Activated naive CD4-positive, alpha-beta T cell treated with anti-CD3 and anti-CD28 coated beads, Interleukin-2, amount 50 U/mL, for 24 hours (primary cell): ENCODE results near the gene KRT15.

Source experiments
- H3K27ac Mint-ChIP-seq: one replicate; pipeline ENCODE4 v1.8.0; 2021; ENCODE audit warnings: mild to moderate bottlenecking, mixed read lengths
- H3K27me3 Mint-ChIP-seq: one replicate; pipeline ENCODE4 v1.8.0; 2021; ENCODE audit warnings: mixed read lengths
- H3K36me3 Mint-ChIP-seq: one replicate; pipeline ENCODE4 v1.8.0; 2021; ENCODE audit warnings: mixed read lengths
- H3K4me1 Mint-ChIP-seq: one replicate; pipeline ENCODE4 v1.8.0; 2021; ENCODE audit warnings: mixed read lengths
- H3K4me3 Mint-ChIP-seq: one replicate; pipeline ENCODE4 v1.8.0; 2021; ENCODE audit warnings: mild to moderate bottlenecking, mixed read lengths
- H3K9me3 Mint-ChIP-seq: one replicate; pipeline ENCODE4 v1.8.0; 2021; ENCODE audit warnings: mixed read lengths

KRT15 gene

DNA sequence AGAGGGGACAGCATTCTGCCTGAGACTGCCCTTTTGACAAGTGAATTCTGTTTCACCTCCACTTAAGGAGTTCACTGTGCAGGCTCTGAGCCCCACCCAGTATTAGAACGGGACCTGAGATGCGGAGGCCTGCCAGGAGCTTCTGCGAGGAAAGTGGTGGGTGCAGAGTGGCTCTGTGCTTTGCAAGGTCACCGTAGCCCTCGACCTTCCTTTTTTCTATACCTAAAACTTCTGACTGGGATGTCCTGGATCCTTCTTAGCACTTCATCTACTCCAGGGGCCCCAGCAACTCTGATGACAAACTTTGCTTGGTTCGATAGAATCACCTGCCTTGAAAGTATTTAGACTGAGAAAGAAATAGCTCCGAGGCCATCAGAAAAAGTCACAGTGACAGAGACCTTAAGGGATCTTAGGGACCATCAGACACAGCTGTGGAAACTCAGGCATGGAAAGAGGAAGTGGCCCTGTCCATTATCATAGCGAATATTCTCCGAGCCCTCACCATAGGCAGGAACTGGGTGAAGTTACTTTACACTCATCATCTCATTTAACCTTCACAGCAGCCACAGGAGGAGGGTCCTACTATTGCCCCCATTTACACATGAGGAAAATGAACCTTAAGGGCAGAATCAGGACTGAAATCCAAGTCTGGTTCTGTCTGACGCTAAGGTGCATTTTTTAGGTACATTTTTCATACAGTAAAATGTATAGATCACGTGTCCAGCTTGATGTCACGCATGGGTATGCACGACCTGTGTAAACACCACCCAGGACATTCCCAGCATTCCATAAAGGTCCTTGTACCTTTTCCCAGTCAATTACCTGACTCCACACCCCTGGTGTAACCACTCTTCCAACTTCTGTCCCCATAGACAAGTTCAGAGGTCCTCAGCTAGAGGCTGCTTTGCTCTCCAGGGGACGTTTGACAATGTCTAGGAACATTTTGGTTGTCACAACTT, 12.6 kb downstream of the KRT15 start:
- no peaks in the 10 kb centered on the region for H3K36me3 Mint-ChIP-seq
- H3K27ac Mint-ChIP-seq = no peak overlapping the region
- H3K4me3 Mint-ChIP-seq = no peak overlapping the region
- H3K4me1 Mint-ChIP-seq = no peaks in the 10 kb centered on the region
- H3K9me3 Mint-ChIP-seq = no peaks in the 10 kb centered on the region
- no peaks in the 10 kb centered on the region for H3K27me3 Mint-ChIP-seq

DNA sequence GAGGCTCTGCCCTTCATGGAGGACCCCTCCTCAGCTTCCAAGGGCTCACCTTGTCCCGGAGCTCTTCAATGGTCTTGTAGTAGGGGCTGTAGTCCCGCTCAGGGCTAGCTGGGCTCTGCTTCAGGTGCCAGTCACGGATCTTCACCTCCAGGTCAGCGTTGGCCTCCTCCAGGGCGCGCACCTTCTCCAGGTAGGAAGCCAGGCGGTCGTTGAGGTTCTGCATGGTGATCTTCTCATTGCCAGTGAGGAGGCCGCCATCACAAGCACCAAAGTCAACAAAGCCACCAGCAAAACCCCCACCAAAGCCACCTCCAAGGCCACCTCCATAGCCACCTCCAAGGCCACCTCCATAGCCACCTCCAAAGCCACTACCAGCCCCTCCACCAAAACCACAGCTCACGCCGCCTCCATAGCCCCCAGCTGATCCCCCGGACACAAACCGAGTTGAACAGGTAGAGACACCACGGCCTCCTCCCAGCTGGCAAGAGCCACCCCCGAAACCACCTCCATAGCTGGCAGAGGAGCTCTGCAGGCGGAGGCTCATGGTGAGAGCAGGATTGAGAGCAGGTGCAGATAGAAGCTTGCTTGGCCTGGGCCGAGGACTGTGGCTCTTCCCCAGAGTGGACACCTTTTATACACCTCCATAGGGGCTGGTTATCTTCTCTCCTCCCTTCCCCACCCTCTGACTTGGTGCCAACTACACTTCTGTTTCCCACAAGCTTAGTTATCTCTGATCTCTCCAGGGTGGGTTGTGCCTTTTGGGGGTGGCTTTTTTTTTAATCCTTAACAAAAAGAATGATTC, 13.5 kb downstream of the KRT15 start, which contains the start of gene KRT13:
Gene KRT13, minus strand, starts transcription at position 606 of the 802 bp plus-strand sequence. Its CDS starts 62 bp downstream, at position 544.
- Mint-ChIP-seq H3K9me3 (no peaks in the 10 kb centered on the region), H3K4me1 (no peaks in the 10 kb centered on the region), H3K4me3 (no peak within 1 kb of the TSS), H3K27me3 (no peaks in the 10 kb centered on the region), H3K36me3 (no peaks in the 10 kb centered on the region), H3K27ac (no peak within 1 kb of the TSS)

- no peaks in the 10 kb centered on the region for H3K4me1 Mint-ChIP-seq
- no peak overlapping the region for H3K4me3 Mint-ChIP-seq
- no peaks in the 10 kb centered on the region for H3K27me3 Mint-ChIP-seq
- no peak overlapping the region for H3K27ac Mint-ChIP-seq
- H3K36me3 Mint-ChIP-seq = no peaks in the 10 kb centered on the region
- no peaks in the 10 kb centered on the region for H3K9me3 Mint-ChIP-seq
Observed at GRCh38 chr17:41504246-41504977, 14.3 kb downstream of the KRT15 start.

GRCh38 chr17:41503202-41503601, 15.5 kb downstream of the KRT15 start:
- Mint-ChIP-seq H3K4me3 (no peak overlapping the region), H3K27me3 (no peaks in the 10 kb centered on the region), H3K36me3 (no peaks in the 10 kb centered on the region), H3K27ac (no peak overlapping the region), H3K9me3 (no peaks in the 10 kb centered on the region), H3K4me1 (peaks cover 3% of the 10 kb centered on the region)

DNA sequence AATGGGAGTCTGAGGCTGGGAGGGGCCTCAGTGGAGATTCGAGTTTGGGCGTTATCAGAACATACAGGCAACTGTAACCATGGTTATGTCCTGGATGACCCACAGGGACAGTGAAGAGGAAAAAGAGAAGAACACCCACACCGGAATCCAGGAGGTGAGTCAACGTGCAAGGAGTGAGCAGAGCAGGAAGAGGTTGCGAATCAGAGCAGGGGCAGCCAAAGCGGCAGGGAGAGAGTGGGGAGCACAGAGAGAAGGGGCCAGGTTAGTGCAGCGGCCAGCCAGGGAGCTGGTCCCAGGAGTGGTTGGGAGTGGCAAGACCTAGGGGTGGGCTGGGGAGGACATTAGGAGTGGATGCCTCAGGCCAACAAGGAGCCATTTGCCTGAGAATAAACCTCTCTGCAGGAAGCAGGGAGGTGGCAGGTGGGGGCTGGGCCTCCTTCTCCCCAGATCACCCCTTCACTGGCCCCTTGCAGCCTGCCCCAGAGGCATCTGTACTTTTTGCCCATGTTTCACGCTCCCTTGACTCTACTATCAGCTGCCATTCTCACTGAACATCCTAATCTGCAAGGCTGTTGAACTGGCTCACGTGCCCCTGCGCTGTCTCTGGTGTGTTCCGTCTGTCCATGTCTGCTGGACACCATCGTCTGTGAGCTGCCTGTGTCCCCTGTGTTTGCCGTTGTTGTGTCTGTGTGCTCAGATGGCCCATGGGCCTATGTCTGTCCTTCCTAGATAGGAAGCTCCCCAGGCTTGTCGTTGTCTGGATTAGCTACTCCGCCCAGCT, 18.4 kb downstream of the KRT15 start:
- Mint-ChIP-seq H3K4me1 (peaks cover 15% of the 10 kb centered on the region), H3K27ac (no peak overlapping the region), H3K4me3 (no peak overlapping the region), H3K36me3 (no peaks in the 10 kb centered on the region), H3K27me3 (no peaks in the 10 kb centered on the region), H3K9me3 (no peaks in the 10 kb centered on the region)

- Mint-ChIP-seq H3K9me3 (no peaks in the 10 kb centered on the region), H3K4me3 (no peak overlapping the region), H3K27me3 (no peaks in the 10 kb centered on the region), H3K27ac (no peak overlapping the region), H3K4me1 (peaks cover 15% of the 10 kb centered on the region), H3K36me3 (no peaks in the 10 kb centered on the region)
Observed at GRCh38 chr17:41499714-41500113, 19.0 kb downstream of the KRT15 start.

- Mint-ChIP-seq H3K9me3 (no peaks in the 10 kb centered on the region), H3K27me3 (no peaks in the 10 kb centered on the region), H3K36me3 (no peaks in the 10 kb centered on the region), H3K27ac (no peak overlapping the region), H3K4me1 (peaks cover 19% of the 10 kb centered on the region), H3K4me3 (no peak overlapping the region)
Observed at GRCh38 chr17:41498276-41498675, 20.4 kb downstream of the KRT15 start.

- H3K9me3 Mint-ChIP-seq = no peaks in the 10 kb centered on the region
- H3K27me3 Mint-ChIP-seq = no peaks in the 10 kb centered on the region
- peaks cover 24% of the 10 kb centered on the region for H3K4me1 Mint-ChIP-seq
- no peak overlapping the region for H3K27ac Mint-ChIP-seq
- no peaks in the 10 kb centered on the region for H3K36me3 Mint-ChIP-seq
- H3K4me3 Mint-ChIP-seq = no peak overlapping the region
Observed at GRCh38 chr17:41496803-41497484, 21.7 kb downstream of the KRT15 start.

GRCh38 chr17:41494524-41494923, 24.2 kb downstream of the KRT15 start:
- Mint-ChIP-seq H3K27me3 (no peaks in the 10 kb centered on the region), H3K4me1 (peaks cover 35% of the 10 kb centered on the region), H3K27ac (no peak overlapping the region), H3K36me3 (no peaks in the 10 kb centered on the region), H3K9me3 (no peaks in the 10 kb centered on the region), H3K4me3 (no peak overlapping the region)

GRCh38 chr17:41492771-41493170, 25.9 kb downstream of the KRT15 start:
- Mint-ChIP-seq H3K27me3 (no peaks in the 10 kb centered on the region), H3K27ac (no peak overlapping the region), H3K4me3 (no peak overlapping the region), H3K9me3 (no peaks in the 10 kb centered on the region), H3K4me1 (peaks cover 30% of the 10 kb centered on the region), H3K36me3 (no peaks in the 10 kb centered on the region)

DNA sequence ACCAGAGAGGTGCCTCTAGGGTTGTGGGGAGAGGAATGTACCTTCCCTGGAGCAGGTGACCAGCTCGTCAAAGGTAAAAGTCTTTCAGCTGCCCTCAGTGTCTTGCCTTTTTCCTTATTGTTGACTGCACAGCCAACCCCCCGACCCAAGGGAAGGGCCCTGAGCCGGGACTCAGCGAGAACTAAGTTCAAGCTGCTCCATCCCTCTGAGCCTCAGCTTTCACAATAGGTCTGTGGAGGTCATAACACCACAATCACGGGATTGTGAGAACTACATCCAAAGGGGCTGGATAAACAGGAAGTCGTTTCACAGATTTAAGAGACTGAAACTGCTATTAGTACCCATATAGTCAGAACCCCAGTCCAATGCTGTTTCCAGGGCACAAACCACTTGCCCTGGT, 26.3 kb downstream of the KRT15 start:
- Mint-ChIP-seq H3K27me3 (no peaks in the 10 kb centered on the region), H3K27ac (no peak overlapping the region), H3K4me3 (no peak overlapping the region), H3K36me3 (no peaks in the 10 kb centered on the region), H3K9me3 (no peaks in the 10 kb centered on the region), H3K4me1 (peaks cover 30% of the 10 kb centered on the region)

DNA sequence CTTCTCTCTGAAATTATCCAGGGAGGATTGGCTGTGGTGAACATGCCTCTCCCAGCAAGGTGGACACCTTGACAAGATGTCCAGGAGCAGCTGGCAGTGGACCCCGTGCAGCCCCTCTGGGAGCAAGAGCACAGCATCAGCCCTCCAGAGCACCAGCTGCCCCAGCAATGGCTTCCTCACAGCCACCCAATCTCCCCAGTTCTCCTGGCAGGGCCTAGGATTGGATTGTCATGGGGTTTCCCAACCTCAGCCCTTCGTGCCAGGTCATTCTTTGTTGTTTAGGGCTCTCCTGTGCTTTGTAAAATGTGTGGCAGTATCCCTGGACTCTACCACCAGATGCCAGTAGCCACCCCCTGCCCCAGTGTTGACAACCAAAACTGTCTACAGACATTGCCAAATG, 27.2 kb downstream of the KRT15 start:
- no peaks in the 10 kb centered on the region for H3K27me3 Mint-ChIP-seq
- no peaks in the 10 kb centered on the region for H3K9me3 Mint-ChIP-seq
- no peaks in the 10 kb centered on the region for H3K36me3 Mint-ChIP-seq
- no peak overlapping the region for H3K4me3 Mint-ChIP-seq
- H3K4me1 Mint-ChIP-seq = peaks cover 22% of the 10 kb centered on the region
- no peak overlapping the region for H3K27ac Mint-ChIP-seq

DNA sequence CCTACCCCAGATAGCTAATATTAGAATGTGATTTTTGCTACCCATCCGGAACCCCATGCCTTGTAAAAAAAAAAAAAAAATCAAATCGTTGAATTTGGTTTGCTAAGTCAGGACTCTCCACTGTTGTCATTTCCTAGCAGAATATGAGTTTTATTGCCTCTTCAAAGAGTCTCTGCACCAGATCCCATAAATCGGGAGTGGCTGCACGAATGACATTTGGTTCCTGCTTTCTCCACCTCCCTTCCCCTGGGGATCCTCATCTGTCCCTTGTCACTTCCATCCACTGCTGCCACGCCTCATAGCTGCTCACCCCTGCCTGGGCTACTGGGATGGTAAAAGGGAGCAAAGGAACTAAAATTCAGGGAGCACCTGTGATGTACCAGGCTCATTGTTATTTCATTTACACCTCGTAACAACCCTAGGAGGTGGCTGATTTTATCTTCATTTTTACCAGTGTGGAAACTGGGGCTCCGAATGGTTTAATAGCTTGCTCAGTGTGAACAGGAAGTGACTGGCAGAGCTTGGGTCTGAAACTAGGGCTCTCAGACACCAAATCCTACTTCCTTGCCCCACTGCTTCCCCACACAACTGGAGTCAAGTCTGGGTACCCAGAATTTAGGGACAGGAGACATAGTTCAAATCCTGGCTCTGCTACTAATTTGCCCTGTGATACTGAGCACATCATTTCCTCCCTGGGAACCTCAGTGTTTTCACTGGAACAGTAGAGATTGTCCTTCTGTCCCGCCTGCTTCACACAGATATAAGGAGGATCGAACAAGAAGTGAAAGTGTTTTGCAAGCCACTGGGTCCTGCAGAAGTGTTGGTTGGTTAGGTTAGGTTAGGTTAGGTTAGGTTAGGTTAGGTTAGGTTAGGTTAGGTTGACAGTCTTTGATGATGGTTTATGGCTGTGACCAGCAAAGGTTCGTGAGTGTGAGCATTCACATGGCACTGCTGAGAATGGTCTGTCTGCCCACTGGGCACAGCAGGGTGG, 28.4 kb downstream of the KRT15 start:
- H3K27me3 Mint-ChIP-seq = no peaks in the 10 kb centered on the region
- H3K27ac Mint-ChIP-seq = no peak overlapping the region
- H3K9me3 Mint-ChIP-seq = no peaks in the 10 kb centered on the region
- H3K36me3 Mint-ChIP-seq = no peaks in the 10 kb centered on the region
- H3K4me1 Mint-ChIP-seq = peaks cover 20% of the 10 kb centered on the region
- H3K4me3 Mint-ChIP-seq = no peak overlapping the region
